Sigmoid colon (tissue), 7 donors: ENCODE measurements around the gene VAC14. TPM values are rescaled to one million over a fixed set of nuclear protein-coding genes. Genes with fewer than 3 reads are reported as not detected.

Experiments used
- DNase-seq: peaks from one replicate; pipeline ENCODE4 v3.0.0-alpha.2; 2019
- H3K27ac ChIP-seq, 4 donors: fragments of 200-600 bp; sonication (generic); one replicate each; pipeline ENCODE4 v1.5.1; 2016 to 2019; ENCODE audit warnings: mild to moderate bottlenecking in 1 of 4
- H3K27me3 ChIP-seq, 3 donors: fragments of 200-600 bp; sonication (generic); one replicate each; pipeline ENCODE4 v1.5.1; 2019; ENCODE audit warnings: mild to moderate bottlenecking in 1 of 3
- H3K36me3 ChIP-seq, 4 donors: fragments of 200-600 bp; sonication (generic); one replicate each; pipeline ENCODE4 v1.5.1; 2016 to 2019
- H3K4me1 ChIP-seq, 4 donors: fragments of 200-600 bp; sonication (generic); one replicate each; pipeline ENCODE4 v1.5.1; 2017 to 2019
- H3K4me3 ChIP-seq, 4 donors: fragments of 200-600 bp; sonication (generic); one replicate each; pipeline ENCODE4 v1.5.1; 2017 to 2019; ENCODE audit warnings: mild to moderate bottlenecking in 2 of 4, moderate library complexity in 1 of 4
- H3K9me3 ChIP-seq, 4 donors: fragments of 200-600 bp in 3 of 4; sonication (generic) in 3 of 4; one replicate each; pipeline versions ENCODE4 v1.5.1 to v1.6.1; 2013 to 2019
- EP300 ChIP-seq, 4 donors: sonication (generic); formaldehyde crosslinking; IDR thresholded peaks; one replicate each; pipeline ENCODE4 v1.6.1; 2017; ENCODE audit warnings: antibody characterized with exemption in 4 of 4
- POLR2A ChIP-seq, 2 donors: fragments of 450-650 bp; IDR thresholded peaks; one replicate each; pipeline ENCODE4 v1.6.1; 2016; ENCODE audit warnings: antibody characterized with exemption in 2 of 2, mild to moderate bottlenecking in 2 of 2, moderate library complexity in 2 of 2
- POLR2AphosphoS5 ChIP-seq, 4 donors: sonication (generic); formaldehyde crosslinking; IDR thresholded peaks; one replicate each; pipeline ENCODE4 v1.6.1; 2017; ENCODE audit warnings: antibody characterized with exemption in 4 of 4
- WGBS, 2 donors: extraction: QIAGEN DNeasy Blood & Tissue Kit; methylation state at CpG; one replicate each; pipeline ENCODE4 v1.1.7; 2013; 5-methylcytosine and 5-hydroxymethylcytosine counted together
- intact Hi-C: fragments of 100-400 bp; cut with DNase I; formaldehyde crosslinking; loops from one replicate; pipeline ENCODE4 v1.15.1; 2023
- polyA plus RNA-seq, 3 donors: library from polyadenylated mRNA; stranded (reverse); fragments of 200-250 nt; gene quantifications; one replicate each; pipeline ENCODE4 v1.2.3, GENCODE V29; 2013
- total RNA-seq, 4 donors: library from RNA; depleted of rRNA; stranded (reverse); fragments of >200 nt; gene quantifications; one replicate each; pipeline ENCODE4 v1.1.0, GENCODE V29; 2016
- TF ChIP-seq, protein P1 (sequence below), 4 experiments: fragments of 450-650 bp in 3 of 4; fragments of 200-600 bp in 1 of 4; IDR thresholded peaks; one replicate each; pipeline ENCODE4 v1.5.1; 2016 to 2019; ENCODE audit warnings: antibody characterized with exemption in 4 of 4, mild to moderate bottlenecking in 3 of 4, moderate library complexity in 2 of 4
- donor health status: healthy with polysubstance abuse.
- donor health status: Bipolar disorder and iron deficiency.
- donor health status: healthy.

VAC14 gene
- total and polyA plus RNA-seq, 7 donors: 16.8 to 36.2 (median 22.1) TPM

DNA sequence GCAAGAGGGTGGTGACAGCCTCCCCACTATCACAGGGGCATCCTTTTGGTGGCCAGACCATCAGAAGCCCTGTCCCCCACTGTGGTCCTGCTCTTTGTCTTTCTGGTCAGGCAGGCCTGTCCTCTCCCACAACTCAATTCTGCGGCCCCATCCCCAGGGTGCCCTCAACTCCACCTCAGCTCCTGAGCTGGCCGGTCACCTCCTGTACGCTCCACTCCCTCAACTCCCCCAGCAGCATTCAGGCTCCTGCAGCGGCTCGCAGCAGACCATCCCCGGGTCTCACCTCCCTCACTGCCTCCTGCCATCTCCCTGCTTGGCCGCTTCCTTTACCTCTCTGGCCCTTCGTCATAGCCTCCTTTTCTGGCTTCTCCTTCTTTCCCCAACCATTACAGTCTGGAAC is 71.7 kb downstream of the VAC14 start:
- no peak overlapping the region for H3K4me3 ChIP-seq
- 97% methylated on average over 8 of the region's 8 CpGs for WGBS, 2 donors
- no peak for TF ChIP-seq POLR2AphosphoS5 (IDR thresholded peaks at IDR 0.05)
- TF ChIP-seq, protein P1, sequence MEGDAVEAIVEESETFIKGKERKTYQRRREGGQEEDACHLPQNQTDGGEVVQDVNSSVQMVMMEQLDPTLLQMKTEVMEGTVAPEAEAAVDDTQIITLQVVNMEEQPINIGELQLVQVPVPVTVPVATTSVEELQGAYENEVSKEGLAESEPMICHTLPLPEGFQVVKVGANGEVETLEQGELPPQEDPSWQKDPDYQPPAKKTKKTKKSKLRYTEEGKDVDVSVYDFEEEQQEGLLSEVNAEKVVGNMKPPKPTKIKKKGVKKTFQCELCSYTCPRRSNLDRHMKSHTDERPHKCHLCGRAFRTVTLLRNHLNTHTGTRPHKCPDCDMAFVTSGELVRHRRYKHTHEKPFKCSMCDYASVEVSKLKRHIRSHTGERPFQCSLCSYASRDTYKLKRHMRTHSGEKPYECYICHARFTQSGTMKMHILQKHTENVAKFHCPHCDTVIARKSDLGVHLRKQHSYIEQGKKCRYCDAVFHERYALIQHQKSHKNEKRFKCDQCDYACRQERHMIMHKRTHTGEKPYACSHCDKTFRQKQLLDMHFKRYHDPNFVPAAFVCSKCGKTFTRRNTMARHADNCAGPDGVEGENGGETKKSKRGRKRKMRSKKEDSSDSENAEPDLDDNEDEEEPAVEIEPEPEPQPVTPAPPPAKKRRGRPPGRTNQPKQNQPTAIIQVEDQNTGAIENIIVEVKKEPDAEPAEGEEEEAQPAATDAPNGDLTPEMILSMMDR (IDR thresholded peaks at IDR 0.05): no peak
- no peak for TF ChIP-seq EP300 (IDR thresholded peaks at IDR 0.05)
- no peak for TF ChIP-seq POLR2A (IDR thresholded peaks at IDR 0.05)
- peaks cover 0 to 50% (median 36%) of the 10 kb centered on the region in 4 donors for H3K4me1 ChIP-seq
- DNase-seq: no peak
- H3K27ac ChIP-seq: no peak overlapping the region
- no peaks in the 10 kb centered on the region for H3K9me3 ChIP-seq
- H3K27me3 ChIP-seq: no peaks in the 10 kb centered on the region
- peaks cover 0 to 8% (median 4%) of the 10 kb centered on the region in 4 donors for H3K36me3 ChIP-seq
- intact Hi-C loops: no loop called here

DNA sequence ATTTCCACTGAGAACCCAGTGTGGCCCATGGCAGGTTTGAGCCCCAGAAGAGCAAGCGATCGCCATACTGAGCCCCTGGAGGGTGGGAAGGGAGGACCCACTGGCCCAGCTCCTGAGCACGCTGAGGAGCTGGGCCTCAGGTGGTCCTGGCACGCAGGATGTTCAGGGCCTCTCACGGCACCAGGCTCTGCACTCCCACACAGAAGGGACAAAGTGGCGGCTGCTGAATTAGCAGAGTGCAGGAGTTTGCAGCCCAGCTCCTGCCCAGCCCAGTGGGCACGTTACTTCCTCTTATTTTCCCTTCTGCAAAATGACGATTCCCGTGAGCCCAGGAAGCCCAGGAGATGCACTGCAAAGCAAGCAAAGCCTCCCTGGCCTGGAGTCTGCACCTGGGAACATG is 72.8 kb downstream of the VAC14 start:
- WGBS, 2 donors: 90 to 94% methylated on average over 9 of the region's 9 CpGs
- Histone ChIP-seq H3K4me3 (no peak overlapping the region), H3K27ac (peak overlapping the region in 3 of 4 donors; percentile 83 to 97 (median 93)), H3K27me3 (no peaks in the 10 kb centered on the region), H3K9me3 (no peaks in the 10 kb centered on the region), H3K4me1 (peaks cover 0 to 53% (median 36%) of the 10 kb centered on the region in 4 donors), H3K36me3 (peaks cover 0 to 8% (median 4%) of the 10 kb centered on the region in 4 donors)
- DNase-seq: no peak
- TF ChIP-seq POLR2AphosphoS5 (IDR thresholded peaks at IDR 0.05) (no peak), POLR2A (IDR thresholded peaks at IDR 0.05) (no peak), EP300 (IDR thresholded peaks at IDR 0.05) (no peak)
- TF ChIP-seq, protein P1 (IDR thresholded peaks at IDR 0.05): no peak
- intact Hi-C loops: no loop called here

DNA sequence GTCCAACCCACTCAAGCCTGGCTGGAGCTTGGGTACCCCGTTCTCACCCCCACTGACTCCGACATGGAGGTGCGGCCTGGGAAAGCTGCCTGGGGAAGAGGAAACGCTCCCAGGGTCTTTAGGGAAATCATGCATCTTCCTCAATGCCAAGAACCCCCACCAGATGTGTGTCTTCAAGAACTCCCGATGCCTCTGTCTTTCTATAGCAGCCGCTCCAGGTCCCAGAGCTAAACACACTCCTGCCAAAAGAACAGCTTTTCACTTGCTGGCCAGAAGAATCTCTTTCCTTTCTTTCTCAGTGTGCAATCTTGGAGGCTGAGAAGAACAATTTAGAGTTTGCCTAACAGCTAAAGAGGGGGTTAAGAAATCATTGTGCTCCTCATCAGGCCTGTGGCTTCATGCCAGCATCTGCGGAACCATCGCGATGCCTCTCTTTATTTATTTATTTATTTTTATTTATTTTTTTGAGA is 74.0 kb downstream of the VAC14 start:
- no peaks in the 10 kb centered on the region for H3K27me3 ChIP-seq
- no peak overlapping the region for H3K4me3 ChIP-seq
- 78 to 88% methylated on average over 9 of the region's 9 CpGs for WGBS, 2 donors
- H3K36me3 ChIP-seq: peaks cover 0 to 8% (median 4%) of the 10 kb centered on the region in 4 donors
- DNase-seq: peak; percentile 88
- TF ChIP-seq POLR2AphosphoS5 (IDR thresholded peaks at IDR 0.05) (peak; percentile 19 to 44 (median 27)), POLR2A (IDR thresholded peaks at IDR 0.05) (no peak)
- peak overlapping the region; percentile 80 to 97 (median 88) for H3K27ac ChIP-seq
- intact Hi-C loops: no loop called here
- H3K9me3 ChIP-seq: no peaks in the 10 kb centered on the region
- peaks cover 0 to 53% (median 36%) of the 10 kb centered on the region in 4 donors for H3K4me1 ChIP-seq

DNA sequence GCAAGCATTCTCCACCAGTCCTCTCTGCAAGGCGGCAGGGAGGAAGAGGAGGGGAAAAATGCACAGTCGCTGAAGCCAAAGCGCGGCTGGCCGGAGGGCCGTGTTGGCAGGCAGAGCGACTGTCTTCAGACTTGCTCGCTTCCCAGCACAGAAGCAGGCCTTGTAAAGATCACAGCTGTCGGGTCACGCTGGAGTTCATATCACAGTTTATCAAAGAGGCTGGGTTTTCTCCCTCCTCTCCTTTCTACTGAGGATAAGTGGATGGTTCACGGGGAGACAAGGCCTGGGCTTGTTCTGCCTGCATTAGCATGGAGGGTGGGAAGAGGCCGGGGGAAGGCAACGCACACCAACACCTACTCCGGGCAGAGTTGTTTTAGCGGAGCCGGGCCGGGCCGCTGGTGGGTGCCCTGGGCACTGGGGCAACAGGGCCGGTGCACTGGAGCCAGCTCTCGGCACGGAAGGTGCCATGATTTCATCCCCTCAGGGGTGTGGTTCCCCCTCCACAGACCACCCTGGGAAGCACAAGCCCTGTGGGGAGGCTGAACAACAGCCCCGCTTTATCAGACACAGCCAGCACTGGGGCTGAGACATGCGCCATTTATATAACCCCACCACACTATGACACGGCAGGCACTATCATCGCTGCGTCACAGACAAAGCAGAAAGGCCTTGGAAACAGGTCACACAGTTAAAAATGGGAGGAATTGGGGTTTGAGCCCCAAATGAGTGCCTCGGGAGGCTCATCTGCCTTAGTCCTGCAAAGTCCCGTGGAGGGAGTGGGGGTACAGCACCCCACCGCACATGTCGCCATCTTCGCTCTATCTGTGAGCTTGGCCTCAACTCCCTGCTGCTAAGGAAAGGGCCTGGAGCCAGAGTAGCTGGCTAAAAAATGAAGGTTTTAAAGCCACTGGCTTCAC is 74.8 kb downstream of the VAC14 start:
- H3K27me3 ChIP-seq: no peaks in the 10 kb centered on the region
- peaks cover 0 to 52% (median 36%) of the 10 kb centered on the region in 4 donors for H3K4me1 ChIP-seq
- DNase-seq: peak; percentile 93
- H3K36me3 ChIP-seq: peaks cover 0 to 7% (median 3%) of the 10 kb centered on the region in 4 donors
- intact Hi-C loops: no loop called here
- no peaks in the 10 kb centered on the region for H3K9me3 ChIP-seq
- no peak overlapping the region for H3K4me3 ChIP-seq
- H3K27ac ChIP-seq: peak overlapping the region; percentile 80 to 97 (median 88)
- TF ChIP-seq, protein P1 (IDR thresholded peaks at IDR 0.05): no peak
- TF ChIP-seq EP300 (IDR thresholded peaks at IDR 0.05): peak in 1 of 4 donors; percentile 16
- TF ChIP-seq POLR2AphosphoS5 (IDR thresholded peaks at IDR 0.05): peak in 3 of 4 donors; percentile 50 to 65 (median 60)
- no peak for TF ChIP-seq POLR2A (IDR thresholded peaks at IDR 0.05)
- WGBS, 2 donors: 82 to 87% methylated on average over 31 of the region's 31 CpGs
